NCI-H1694 treated with DMSO at 0.1 percent for 48 hours (cell line): Measurements from ENCODE around the gene PLK1.
"Not testable (repeated sequence)": the region's sequence is repeated elsewhere in the genome, so short reads cannot be mapped to it uniquely, and the experiment has no call there.

Source experiments
- DNase-seq: peaks from one replicate; lab custom pipeline; 2025; lab: John Stamatoyannopoulos, UW

The PLK1 gene

GRCh38 chr16:23710504-23710903, 31.8 kb downstream of the PLK1 start:
- DNase-seq, result no peak

GRCh38 chr16:23711785-23712184, 33.1 kb downstream of the PLK1 start:
- no peak for DNase-seq

GRCh38 chr16:23712976-23713375, 34.3 kb downstream of the PLK1 start, which contains the start of gene ERN2:
Gene ERN2 (minus strand): TSS chr16:23713222. CDS start chr16:23713187, 35 bp downstream.
- no peak for DNase-seq

GRCh38 chr16:23716484-23716883, 37.8 kb downstream of the PLK1 start:
- DNase-seq, result no peak

DNA sequence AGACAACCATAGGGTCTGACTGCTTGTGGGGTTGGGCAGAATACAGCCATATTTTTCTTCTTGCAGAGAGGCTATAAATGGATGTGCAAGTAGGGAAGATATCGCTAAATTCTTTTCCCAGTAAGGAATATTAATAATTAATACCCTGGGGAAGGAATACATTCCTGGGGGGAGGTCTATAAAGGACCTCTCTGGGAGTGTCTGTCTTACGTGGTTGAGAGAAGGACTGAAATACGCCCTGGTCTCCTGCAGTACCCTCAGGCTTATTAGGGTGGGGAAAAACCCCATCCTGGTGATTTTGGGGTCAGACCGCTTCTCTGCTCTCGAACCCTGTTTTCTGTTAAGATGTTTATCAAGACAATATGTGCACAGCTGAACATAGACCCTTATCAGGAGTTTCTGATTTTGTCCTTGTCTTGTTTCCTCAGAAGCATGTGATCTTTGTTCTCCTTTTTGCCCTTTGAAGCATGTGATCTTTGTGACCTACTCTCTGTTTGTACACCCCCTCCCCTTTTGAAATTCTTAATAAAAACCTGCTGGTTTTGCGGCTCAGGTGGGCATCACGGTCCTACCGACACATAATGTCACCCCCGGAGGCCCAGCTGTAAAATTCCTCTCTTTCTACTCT, 44.0 kb downstream of the PLK1 start:
- DNase-seq, result not testable (repeated sequence)

DNA sequence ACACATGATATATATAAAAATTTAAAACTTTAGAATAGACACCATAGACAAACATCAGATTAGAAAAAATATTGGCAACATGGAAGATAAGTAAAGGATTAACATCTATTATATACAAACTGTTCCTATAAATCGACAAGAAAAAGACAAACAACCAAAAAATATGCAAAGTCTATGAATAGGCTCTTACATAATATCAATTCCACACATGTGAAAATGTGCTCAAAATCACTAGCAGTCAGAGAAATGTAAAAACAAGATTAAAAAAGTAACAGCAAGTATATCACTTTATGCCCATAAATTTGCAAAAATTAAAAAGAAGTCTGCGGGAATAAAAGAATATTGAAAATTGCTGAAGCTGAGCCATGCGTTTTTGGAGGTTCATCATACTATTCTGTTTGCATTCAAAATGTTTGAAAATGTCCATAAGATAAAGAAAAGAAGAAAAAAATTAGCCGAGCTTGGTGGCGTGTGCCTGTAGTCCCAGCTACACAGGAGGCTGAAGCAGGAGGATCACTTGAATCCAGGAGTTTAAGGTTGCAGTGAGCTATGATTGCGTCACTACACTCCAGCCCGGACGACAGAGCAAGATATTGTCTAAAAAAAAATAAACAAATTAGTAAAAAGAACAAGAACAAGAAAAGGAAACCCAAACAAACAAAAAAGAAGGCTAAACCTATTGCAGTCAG, 45.6 kb downstream of the PLK1 start:
- DNase-seq, result no peak

- no peak for DNase-seq
These were observed 46.1 kb downstream of the PLK1 start for GRCh38 chr16:23724785-23725131.

- no peak for DNase-seq
These were observed 48.0 kb downstream of the PLK1 start for GRCh38 chr16:23726710-23727109.

- DNase-seq, result no peak
These were observed 49.4 kb downstream of the PLK1 start for GRCh38 chr16:23728112-23728477.

DNA sequence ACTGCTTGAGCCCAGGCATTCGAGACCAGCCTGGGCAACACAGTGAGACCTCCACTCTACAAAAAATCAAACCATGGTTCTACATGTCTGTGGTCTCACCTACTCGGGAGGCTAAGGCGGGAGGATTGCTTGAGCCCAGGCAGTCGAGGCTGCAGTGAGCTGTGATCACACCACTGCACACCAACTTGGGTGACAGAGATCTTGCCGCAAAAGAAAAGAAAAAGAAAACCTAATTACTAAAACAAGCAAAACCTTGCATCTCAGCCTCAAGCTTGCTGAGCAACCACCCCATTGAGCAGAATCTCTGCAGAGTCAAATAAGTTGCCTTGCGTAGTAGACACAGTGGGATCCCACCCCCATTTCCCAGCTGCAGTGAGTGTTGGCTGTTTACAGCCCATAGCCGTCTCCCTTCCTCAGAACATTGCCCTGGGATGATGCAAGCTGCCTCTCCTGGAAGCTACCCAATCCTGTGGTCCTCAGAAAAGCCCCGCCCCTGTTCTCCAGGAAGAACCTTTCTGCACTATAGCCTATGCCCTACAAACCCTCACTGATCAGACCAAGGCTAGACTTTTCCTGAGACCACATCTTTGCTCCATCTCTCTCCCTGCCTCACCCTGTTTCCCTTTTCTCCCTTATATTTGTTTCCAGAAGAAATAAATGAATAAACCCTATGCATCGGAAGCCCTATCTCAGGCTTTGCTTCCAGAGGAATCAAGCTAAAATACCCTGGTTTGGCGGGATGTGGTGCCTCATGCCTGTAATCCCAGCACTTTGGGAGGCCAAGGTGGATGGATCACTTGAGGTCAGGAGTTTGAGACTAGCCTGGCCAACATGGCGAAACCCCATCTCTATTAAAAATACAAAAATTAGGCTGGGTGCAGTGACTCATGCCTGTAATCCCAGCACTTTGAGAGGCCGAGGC, 51.1 kb downstream of the PLK1 start:
- DNase-seq, result no peak

DNA sequence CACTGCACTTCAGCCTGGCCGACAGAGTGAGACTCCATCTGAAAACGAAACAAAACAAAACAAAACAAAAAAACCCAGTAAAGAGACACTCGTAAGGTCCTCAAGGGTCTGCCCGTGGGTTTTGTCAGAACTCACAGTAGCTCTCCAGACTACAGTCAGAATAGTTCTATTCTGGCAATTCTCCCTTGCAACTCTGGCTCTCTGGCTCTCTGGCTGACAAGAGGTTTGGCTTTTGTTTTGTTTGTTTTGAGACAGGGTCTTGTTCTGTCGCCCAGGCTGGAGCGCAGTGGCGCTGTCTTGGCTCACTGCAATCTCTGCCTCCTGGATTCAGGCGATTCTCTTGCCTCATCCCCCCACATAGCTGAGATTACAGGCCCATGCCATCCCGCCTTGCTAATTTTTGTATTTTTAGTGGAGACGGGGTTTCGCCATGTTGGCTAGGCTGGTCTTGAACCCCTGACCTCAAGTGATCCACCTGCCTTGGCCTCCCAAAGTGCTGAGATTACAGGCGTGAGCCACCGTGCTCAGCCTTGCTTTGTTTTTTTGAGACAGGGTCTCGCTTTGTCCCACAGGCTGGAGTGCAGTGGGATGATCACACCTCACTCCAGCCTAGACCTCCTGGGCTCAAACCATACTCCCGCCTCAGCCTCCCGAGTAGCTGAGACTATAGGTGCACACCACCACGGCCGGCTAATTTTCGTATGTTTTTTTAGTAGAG, 55.6 kb downstream of the PLK1 start:
- DNase-seq, result no peak

DNA sequence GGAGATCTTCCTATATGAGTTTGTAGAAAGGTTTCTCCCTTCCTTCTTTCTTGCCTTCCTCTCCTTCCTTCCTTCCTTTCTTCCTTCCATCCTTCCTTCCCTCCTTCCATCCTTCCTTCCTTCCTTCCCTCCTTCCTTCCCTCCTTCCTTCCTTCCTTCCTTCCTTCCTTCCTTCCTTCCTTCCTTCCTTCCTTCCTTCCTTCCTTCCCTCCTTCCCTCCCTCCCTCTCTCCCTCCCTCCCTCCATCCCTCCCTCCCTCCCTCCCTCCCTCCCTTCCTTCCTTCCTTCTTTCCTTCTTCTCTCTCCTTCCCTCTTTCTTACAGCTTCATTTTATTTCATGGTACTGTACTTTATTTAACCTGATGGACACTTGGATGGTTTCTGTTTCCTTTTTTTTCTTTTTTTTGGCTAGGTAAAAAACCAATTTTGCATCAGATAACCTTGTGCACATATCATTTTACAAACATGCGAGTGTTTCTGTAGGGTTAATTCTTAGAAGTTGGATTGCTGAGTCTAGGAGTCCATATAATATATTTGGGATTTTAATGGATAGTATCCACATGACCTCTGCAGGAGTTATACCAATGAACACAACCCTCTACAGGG, 58.8 kb downstream of the PLK1 start:
- DNase-seq, result not testable (repeated sequence)

GRCh38 chr16:23739516-23739915, 60.8 kb downstream of the PLK1 start:
- no peak for DNase-seq
